Natural killer cell (primary cell): ENCODE results near the gene METAP1D. TPM values are rescaled to one million over a fixed set of nuclear protein-coding genes. Genes with fewer than 3 reads are reported as not detected.

Experiments
- ATAC-seq, 3 donors: fragments of 150-1000 bp in 2 of 3; fragments of 200-7000 bp in 1 of 3; cut with Tn5 transposase; 1 replicate in 1 of 3; 2 replicates in 2 of 3; pipeline ENCODE4 v1.10.0; 2021; ENCODE audit warnings: mild to moderate bottlenecking in 2 of 3, moderate library complexity in 2 of 3
- DNase-seq, 2 donors: peaks; one replicate each; pipeline versions ENCODE4 v3.0.0 to v3.0.0-alpha.2; 2013 to 2021; ENCODE audit warnings: mixed read lengths in 1 of 2
- H3K27ac ChIP-seq: one replicate; pipeline ENCODE4 v1.5.1; 2013; ENCODE audit warnings: mild to moderate bottlenecking, low read length
- H3K27me3 ChIP-seq: one replicate; pipeline ENCODE4 v1.6.1; 2013; ENCODE audit warnings: low read length; ENCODE audit not compliant: control insufficient read depth, insufficient read depth
- H3K36me3 ChIP-seq: one replicate; pipeline ENCODE4 v1.6.1; 2013; ENCODE audit warnings: low read length; ENCODE audit not compliant: control insufficient read depth, insufficient read depth
- H3K4me1 ChIP-seq: one replicate; pipeline ENCODE4 v1.6.1; 2013; ENCODE audit warnings: low read length; ENCODE audit not compliant: control insufficient read depth, insufficient read depth
- H3K4me3 ChIP-seq: one replicate; pipeline ENCODE4 v1.5.1; 2013; ENCODE audit warnings: low read length
- H3K9me3 ChIP-seq: one replicate; pipeline ENCODE4 v1.6.1; 2013; ENCODE audit warnings: low read length; ENCODE audit not compliant: control insufficient read depth, insufficient read depth
- H3K27ac Mint-ChIP-seq, 2 donors: one replicate each; pipeline ENCODE4 v1.8.0; 2022; ENCODE audit warnings: mild to moderate bottlenecking in 2 of 2, mixed read lengths in 2 of 2, moderate library complexity in 1 of 2
- H3K27me3 Mint-ChIP-seq, 2 donors: one replicate each; pipeline ENCODE4 v1.8.0; 2022; ENCODE audit warnings: low read depth in 2 of 2, mixed read lengths in 2 of 2
- H3K36me3 Mint-ChIP-seq: one replicate; pipeline ENCODE4 v1.8.0; 2022; ENCODE audit warnings: mixed read lengths
- H3K4me1 Mint-ChIP-seq, 2 donors: one replicate each; pipeline ENCODE4 v1.8.0; 2022; ENCODE audit warnings: mixed read lengths in 2 of 2
- H3K4me3 Mint-ChIP-seq: one replicate; pipeline ENCODE4 v1.8.0; 2022; ENCODE audit warnings: mild to moderate bottlenecking, moderate library complexity, mixed read lengths
- H3K9me3 Mint-ChIP-seq, 2 donors: one replicate each; pipeline ENCODE4 v1.8.0; 2022; ENCODE audit warnings: mixed read lengths in 2 of 2
- WGBS: methylation state at CpG from one replicate; pipeline ENCODE4 v1.1.7; 2013; ENCODE audit warnings: missing lambda C conversion rate; ENCODE audit not compliant: insufficient coverage; 5-methylcytosine and 5-hydroxymethylcytosine counted together
- intact Hi-C: fragments of 100-400 bp; cut with micrococcal nuclease; formaldehyde crosslinking; loops from one replicate; pipeline ENCODE4 v1.14.2; 2022
- total RNA-seq, 4 donors: library from RNA; stranded (reverse); fragments of 120-200 nt in 1 of 4; gene quantifications; one replicate each; pipeline versions ENCODE4 v1.2.3 to v1.2.4, GENCODE V29; 2013 to 2022
- TF ChIP-seq, protein P1 (sequence below): fragments of 200-600 bp; IDR thresholded peaks from one replicate; pipeline ENCODE4 v1.8.0; 2022; ENCODE audit warnings: antibody characterized with exemption

Gene METAP1D
- total RNA-seq, 3 donors from 2014 or later (not counting 1 experiment from before 2014, with no cell fraction given): 2.8 to 3.4 (median 3.2) TPM

GRCh38 chr2:171956135-171956825 lies 43.5 kb upstream of the METAP1D start:
- Mint-ChIP-seq H3K27ac (no peak overlapping the region), H3K9me3 (no peaks in the 10 kb centered on the region)

DNA sequence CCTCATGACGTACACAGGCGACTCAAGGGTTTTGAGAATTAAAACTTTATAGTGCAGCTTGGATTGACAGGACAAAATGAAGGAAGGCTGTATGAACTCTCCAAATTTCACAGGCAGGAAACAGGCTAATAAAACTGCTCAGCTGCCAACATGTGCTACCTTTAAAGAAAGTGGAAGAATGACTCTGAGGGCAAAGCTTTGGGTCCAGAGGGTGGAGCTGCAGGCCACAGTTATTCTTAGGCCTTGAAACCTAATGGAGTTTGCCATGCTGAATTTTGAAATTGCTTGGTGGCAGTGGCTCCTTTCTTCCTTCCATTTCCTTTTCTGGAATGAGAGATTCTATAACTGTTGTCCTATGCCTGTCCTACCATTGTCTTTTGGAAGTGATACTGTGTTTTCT lies 42.7 kb upstream of the METAP1D start:
- H3K27me3 Mint-ChIP-seq: no peaks in the 10 kb centered on the region
- intact Hi-C loops: loop anchor here (2.0 kb wide), 1 partner anchor 146 kb away; the partner anchor contains the start of gene DLX2

More at GRCh38 chr2:171956135-171956825, 43.5 kb upstream of the METAP1D start:
- 100% methylated on average over 2 of the region's 7 CpGs for WGBS
- Histone ChIP-seq H3K9me3 (no peaks in the 10 kb centered on the region), H3K27me3 (no peaks in the 10 kb centered on the region), H3K27ac (no peak overlapping the region), H3K4me3 (no peak overlapping the region), H3K4me1 (no peaks in the 10 kb centered on the region), H3K36me3 (no peaks in the 10 kb centered on the region)
- TF ChIP-seq, protein P1, sequence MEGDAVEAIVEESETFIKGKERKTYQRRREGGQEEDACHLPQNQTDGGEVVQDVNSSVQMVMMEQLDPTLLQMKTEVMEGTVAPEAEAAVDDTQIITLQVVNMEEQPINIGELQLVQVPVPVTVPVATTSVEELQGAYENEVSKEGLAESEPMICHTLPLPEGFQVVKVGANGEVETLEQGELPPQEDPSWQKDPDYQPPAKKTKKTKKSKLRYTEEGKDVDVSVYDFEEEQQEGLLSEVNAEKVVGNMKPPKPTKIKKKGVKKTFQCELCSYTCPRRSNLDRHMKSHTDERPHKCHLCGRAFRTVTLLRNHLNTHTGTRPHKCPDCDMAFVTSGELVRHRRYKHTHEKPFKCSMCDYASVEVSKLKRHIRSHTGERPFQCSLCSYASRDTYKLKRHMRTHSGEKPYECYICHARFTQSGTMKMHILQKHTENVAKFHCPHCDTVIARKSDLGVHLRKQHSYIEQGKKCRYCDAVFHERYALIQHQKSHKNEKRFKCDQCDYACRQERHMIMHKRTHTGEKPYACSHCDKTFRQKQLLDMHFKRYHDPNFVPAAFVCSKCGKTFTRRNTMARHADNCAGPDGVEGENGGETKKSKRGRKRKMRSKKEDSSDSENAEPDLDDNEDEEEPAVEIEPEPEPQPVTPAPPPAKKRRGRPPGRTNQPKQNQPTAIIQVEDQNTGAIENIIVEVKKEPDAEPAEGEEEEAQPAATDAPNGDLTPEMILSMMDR: no peak
- no peaks in the 10 kb centered on the region for H3K27me3 Mint-ChIP-seq
- DNase-seq (no peak), ATAC-seq (peak in 2 of 3 donors; percentile 17 to 54)
- H3K36me3 Mint-ChIP-seq: no peaks in the 10 kb centered on the region
- peaks cover 21 to 31% of the 10 kb centered on the region in 2 donors for H3K4me1 Mint-ChIP-seq
- intact Hi-C loops: loop anchor here (2.0 kb wide), 1 partner anchor 147 kb away; the partner anchor contains the start of gene DLX2
- H3K4me3 Mint-ChIP-seq: no peak overlapping the region

GRCh38 chr2:171958475-171958874 lies 41.3 kb upstream of the METAP1D start:
- H3K27me3 Mint-ChIP-seq: no peaks in the 10 kb centered on the region
- TF ChIP-seq, protein P1: no peak
- H3K4me1 ChIP-seq: no peaks in the 10 kb centered on the region
- no peaks in the 10 kb centered on the region for H3K9me3 Mint-ChIP-seq
- H3K36me3 Mint-ChIP-seq: no peaks in the 10 kb centered on the region
- H3K27ac ChIP-seq: no peak overlapping the region
- H3K4me3 Mint-ChIP-seq: no peak overlapping the region
- intact Hi-C loops: no loop called here
- H3K36me3 ChIP-seq: no peaks in the 10 kb centered on the region
- WGBS: 92% methylated on average over 2 of the region's 3 CpGs
- DNase-seq (no peak), ATAC-seq (no peak)
- H3K27me3 ChIP-seq: no peaks in the 10 kb centered on the region
- no peak overlapping the region for H3K27ac Mint-ChIP-seq
- peaks cover 21 to 31% of the 10 kb centered on the region in 2 donors for H3K4me1 Mint-ChIP-seq
- H3K4me3 ChIP-seq: no peak overlapping the region
- H3K9me3 ChIP-seq: no peaks in the 10 kb centered on the region

More for the DNA sequence above, 42.7 kb upstream of the METAP1D start:
- Mint-ChIP-seq H3K9me3 (no peaks in the 10 kb centered on the region), H3K4me3 (no peak overlapping the region), H3K36me3 (no peaks in the 10 kb centered on the region), H3K4me1 (peaks cover 21 to 31% of the 10 kb centered on the region in 2 donors), H3K27ac (no peak overlapping the region)
- H3K4me3 ChIP-seq: no peak overlapping the region
- ATAC-seq (peak in 1 of 3 donors; percentile 42), DNase-seq (peak in 1 of 2 donors; percentile 28)
- 94% methylated on average over 2 of the region's 2 CpGs for WGBS
- TF ChIP-seq, protein P1: no peak
- no peak overlapping the region for H3K27ac ChIP-seq
- H3K36me3 ChIP-seq: no peaks in the 10 kb centered on the region
- H3K27me3 ChIP-seq: no peaks in the 10 kb centered on the region
- no peaks in the 10 kb centered on the region for H3K4me1 ChIP-seq
- no peaks in the 10 kb centered on the region for H3K9me3 ChIP-seq
